A172 (cell line): ENCODE data around the gene SPATA6. TPM values are rescaled to one million over a fixed set of nuclear protein-coding genes. Genes with fewer than 3 reads are reported as not detected.
A peak's percentile ranks its signal among the peaks of the same experiment; 100 is the strongest.
"Not testable (repeated sequence)": the region's sequence is repeated elsewhere in the genome, so short reads cannot be mapped to it uniquely, and the experiment has no call there.

Experiments used
- DNase-seq: peaks from one replicate; pipeline ENCODE4 v3.0.0-alpha.2; 2015; ENCODE audit warnings: low spot score
- total RNA-seq: library from RNA; depleted of rRNA; stranded (reverse); fragments of >200 nt; shearing (Covaris generic); gene quantifications from 2 replicates; pipeline ENCODE4 v1.2.3, GENCODE V29; 2014

The SPATA6 gene
- total RNA-seq, 1 experiment from 2014 or later, result 1.2 TPM

- DNase-seq, result no peak
Observed at GRCh38 chr1:48356901-48357300, 115.1 kb downstream of the SPATA6 start.

- no peak for DNase-seq
Observed at GRCh38 chr1:48344373-48344772, 127.6 kb downstream of the SPATA6 start.

GRCh38 chr1:48341221-48341620, 130.8 kb downstream of the SPATA6 start:
- DNase-seq, result peak; percentile 1

GRCh38 chr1:48338257-48338656, 133.7 kb downstream of the SPATA6 start:
- no peak for DNase-seq

GRCh38 chr1:48333316-48333715, 138.7 kb downstream of the SPATA6 start:
- DNase-seq, result no peak

- DNase-seq, result no peak
Observed at GRCh38 chr1:48332115-48332514, 139.9 kb downstream of the SPATA6 start.

GRCh38 chr1:48329905-48330304, 142.1 kb downstream of the SPATA6 start:
- no peak for DNase-seq

GRCh38 chr1:48329486-48329885, 142.5 kb downstream of the SPATA6 start:
- DNase-seq, result no peak

GRCh38 chr1:48311829-48312228, 160.2 kb downstream of the SPATA6 start:
- DNase-seq, result not testable (repeated sequence)

GRCh38 chr1:48309564-48310082, 162.4 kb downstream of the SPATA6 start:
- no peak for DNase-seq

GRCh38 chr1:48302652-48303051, 169.4 kb downstream of the SPATA6 start:
- no peak for DNase-seq

- no peak for DNase-seq
Observed at GRCh38 chr1:48294656-48295055, 177.3 kb downstream of the SPATA6 start.

- DNase-seq, result not testable (repeated sequence)
Observed at GRCh38 chr1:48294094-48294493, 177.9 kb downstream of the SPATA6 start.

- DNase-seq, result no peak
Observed at GRCh38 chr1:48292706-48293105, 179.3 kb downstream of the SPATA6 start.

- no peak for DNase-seq
Observed at GRCh38 chr1:48291421-48291820, 180.6 kb downstream of the SPATA6 start.

GRCh38 chr1:48285525-48285924, 186.5 kb downstream of the SPATA6 start:
- no peak for DNase-seq

GRCh38 chr1:48284696-48285420, 187.1 kb downstream of the SPATA6 start:
- not testable (repeated sequence) for DNase-seq

- not testable (repeated sequence) for DNase-seq
Observed at GRCh38 chr1:48282329-48282728, 189.7 kb downstream of the SPATA6 start.

- not testable (repeated sequence) for DNase-seq
Observed at GRCh38 chr1:48277437-48277836, 194.6 kb downstream of the SPATA6 start.

- DNase-seq, result no peak
Observed at GRCh38 chr1:48266576-48266975, 205.4 kb downstream of the SPATA6 start.

GRCh38 chr1:48263041-48263440, 209.0 kb downstream of the SPATA6 start:
- DNase-seq, result no peak

GRCh38 chr1:48261881-48262400, 210.1 kb downstream of the SPATA6 start:
- no peak for DNase-seq

- no peak for DNase-seq
Observed at GRCh38 chr1:48258106-48258505, 213.9 kb downstream of the SPATA6 start.
